ENCODE measurements around the gene MAP3K14.
"Not testable (repeated sequence)": the region's sequence is repeated elsewhere in the genome, so short reads cannot be mapped to it uniquely, and the experiment has no call there.

The MAP3K14 gene

DNA sequence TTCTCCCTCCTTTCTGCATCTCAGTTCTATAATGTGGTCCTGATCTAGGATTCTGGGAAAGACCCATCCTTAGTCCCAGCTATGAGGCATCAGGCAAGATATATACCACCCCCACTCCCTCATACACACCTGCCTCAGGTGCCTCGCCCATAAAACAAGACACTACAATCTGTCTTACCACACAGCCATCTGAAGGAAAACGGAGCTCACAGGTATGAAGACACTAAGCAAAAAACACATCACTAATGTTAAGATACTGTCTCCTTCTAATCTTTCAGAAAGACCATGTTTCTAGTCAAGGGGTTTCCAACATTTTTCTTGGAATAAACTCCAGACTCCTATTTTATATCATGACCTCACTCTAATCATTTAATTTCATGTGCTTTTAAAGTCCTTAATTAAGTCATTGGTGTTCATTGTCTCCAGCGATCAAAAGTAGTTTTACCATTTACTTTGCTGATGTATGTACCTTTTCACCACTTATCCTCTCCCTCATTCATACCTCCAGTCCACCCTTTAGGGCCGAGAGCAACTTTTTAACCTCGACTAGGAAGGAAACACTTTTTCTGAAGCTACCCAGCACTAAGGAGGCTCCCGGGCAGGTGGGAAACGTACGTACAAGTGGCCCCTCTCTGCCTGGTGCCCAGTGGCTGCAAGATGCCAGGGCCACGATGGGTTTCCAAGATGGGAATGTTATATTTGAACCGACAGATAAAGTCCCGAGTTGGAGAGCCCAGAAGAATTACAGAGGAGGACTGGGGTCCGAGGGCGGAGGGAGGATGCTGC lies 979 bp downstream of the MAP3K14 start:
- DNase-seq (ENCODE audit: low read depth): no peak

GRCh38 chr17:45314741-45315647 lies 1.8 kb downstream of the MAP3K14 start:
- no peak for DNase-seq (ENCODE audit: low read depth)

DNA sequence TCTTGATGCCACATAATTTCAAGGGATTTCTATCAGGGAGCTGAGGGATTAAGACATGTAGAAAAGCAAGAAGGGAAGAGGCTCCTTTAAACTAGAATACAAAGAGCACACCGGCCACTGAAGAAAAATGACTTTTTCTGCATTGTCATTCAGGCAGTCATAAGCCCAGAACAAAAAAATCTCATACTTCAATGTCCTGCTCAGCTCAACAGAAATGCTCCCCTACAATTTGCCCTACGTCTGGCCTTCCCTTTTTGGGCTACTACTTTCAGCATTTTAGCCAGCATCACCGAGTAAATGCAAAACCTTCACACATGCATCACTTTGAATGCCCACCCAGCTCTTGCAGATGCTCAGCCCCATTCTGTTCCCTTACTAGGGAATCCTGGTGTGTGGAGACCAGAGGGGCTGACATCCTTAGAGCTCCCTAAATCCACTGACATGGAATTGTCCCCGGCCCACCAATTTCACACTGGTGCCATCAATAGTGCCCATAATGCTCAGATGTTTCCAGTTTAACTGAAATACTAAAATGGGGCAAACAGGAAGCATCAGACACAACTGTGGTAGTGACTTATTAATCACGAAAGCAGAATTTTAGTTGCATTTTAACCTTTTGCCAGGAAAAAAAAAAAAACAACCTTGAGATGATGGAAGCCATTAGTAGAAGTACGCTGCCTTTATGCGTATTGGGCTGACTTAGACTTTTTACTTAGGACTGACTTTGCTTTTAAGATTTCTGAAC lies 2.7 kb downstream of the MAP3K14 start:
- DNase-seq (ENCODE audit: low read depth): no peak

DNA sequence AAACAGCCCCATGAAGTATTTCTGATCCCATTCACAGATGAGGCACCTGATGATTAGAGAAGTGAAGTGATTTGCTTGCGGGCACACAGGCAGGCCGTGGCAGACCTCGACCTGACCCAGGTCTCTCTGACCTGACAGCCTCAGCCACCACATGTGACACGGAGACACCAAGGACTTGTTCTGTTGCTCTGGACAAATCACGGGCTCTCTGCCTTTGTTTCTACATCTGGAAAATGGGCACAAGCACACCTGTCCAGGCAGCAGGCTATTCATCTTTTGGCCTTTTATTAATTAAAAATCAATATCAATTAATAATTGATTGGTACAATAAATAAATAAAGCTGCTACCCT lies 3.4 kb downstream of the MAP3K14 start:
- DNase-seq (ENCODE audit: low read depth): no peak

DNA sequence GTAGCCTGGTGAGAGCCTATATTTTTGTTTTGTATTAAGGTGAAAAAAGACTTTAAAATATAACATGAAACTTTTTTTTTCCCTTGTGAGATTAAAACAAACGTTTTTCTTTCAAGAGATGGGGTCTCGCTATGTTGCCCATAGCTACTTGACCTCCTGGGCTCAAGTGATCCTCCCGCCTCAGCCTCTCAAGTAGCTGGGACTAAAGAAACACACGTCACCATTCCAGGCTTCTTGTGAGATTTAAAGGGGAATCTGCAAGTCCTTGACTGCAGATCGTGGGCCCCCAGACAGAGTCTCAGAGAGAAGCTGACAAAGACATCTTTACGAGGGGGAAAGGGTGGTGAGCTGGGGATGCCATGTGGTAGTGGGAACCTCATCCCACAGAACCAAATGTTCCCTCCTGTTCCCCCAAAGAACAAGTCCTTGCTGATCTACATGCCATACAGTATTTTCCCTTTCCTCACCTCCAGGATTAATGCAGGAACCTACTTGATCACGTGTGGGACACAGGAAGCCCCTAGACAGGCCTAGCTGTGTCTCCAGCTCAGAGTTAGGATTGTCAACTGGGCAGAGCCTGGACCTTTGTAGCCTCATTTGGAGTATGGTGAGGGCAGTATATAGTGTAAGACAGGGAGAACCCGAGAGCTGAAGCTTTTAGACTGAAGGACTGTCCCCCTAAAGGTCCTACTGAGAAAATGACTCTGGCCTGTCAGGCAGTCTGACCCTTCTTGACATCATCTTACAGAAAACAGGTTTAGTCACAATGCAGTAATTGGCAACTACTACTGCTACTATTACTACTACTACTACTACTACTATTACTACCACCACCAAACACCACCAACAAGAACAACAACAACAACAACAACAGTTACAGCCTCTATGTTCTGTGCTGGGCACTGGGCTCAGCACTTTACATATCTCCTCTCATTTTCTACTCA lies 4.1 kb downstream of the MAP3K14 start:
- DNase-seq (ENCODE audit: low read depth): no peak

- no peak for DNase-seq (ENCODE audit: low read depth)
Observed at GRCh38 chr17:45311760-45312476, 4.9 kb downstream of the MAP3K14 start.

- DNase-seq (ENCODE audit: low read depth): no peak
Observed at GRCh38 chr17:45311401-45311759, 5.4 kb downstream of the MAP3K14 start.

DNA sequence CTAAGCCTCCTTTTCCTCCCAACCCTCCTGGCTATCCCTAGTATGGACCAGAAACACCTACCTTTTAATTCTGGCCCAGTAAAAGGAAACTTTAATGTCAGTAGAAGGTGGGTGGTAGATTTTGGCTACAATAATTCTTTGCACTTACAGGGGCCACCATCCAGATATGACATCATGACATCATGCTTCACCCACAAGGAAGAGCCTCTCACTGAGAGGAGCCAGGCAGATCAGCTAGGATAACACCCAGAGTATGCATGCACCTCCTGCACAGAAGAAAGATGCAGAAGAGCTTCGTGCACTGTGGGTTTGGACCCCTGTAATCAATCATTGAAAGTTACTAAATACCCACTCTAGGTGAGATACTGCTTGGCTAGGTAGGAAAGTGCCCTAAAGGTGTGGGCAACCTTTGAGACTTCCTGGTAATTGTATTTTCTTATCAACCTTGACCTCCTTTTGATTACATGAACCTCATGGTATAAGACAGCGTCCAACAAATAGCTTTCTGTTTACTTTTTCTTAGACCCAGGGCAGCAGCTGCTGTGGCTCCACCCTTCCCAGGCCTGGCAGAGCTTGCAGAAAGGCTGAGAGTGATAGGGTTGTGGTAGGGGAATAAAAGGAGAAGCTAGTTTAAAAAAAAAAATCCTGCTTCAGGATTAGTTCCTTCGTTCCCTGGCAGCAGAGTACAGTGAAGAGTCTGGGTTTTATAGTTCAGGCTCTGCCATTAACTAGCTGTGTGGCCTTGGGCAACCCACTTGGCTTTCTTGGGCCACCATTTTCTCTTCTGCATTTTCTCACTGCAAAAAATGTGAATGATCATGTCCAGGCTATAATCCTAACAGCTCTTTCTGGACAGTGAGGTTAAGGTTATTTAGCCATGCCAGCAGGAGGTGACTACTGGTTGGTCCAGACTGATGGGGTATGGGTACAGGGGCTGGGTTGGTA lies 6.2 kb downstream of the MAP3K14 start:
- no peak for DNase-seq (ENCODE audit: low read depth)

GRCh38 chr17:45309400-45309799 lies 7.4 kb downstream of the MAP3K14 start:
- DNase-seq (ENCODE audit: low read depth): no peak

DNA sequence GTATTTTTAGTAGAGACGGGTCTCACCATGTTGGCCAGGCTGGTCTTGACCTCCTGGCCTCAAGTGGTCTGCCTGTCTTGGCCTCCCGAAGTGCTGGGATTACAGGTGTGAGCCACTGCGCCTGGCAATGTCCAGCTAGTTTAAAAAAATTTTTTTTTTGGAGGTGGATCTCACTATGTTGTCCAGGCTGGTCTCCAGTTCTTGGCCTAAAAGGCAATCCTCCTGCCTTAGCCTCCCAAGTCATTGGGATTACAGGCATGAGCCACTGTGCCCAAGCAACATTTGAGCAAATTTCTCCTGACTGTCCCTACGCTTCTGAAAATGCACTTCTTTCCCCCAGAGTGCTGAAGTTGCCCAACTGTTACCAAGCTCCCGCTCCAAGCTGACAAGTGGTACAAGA lies 8.0 kb downstream of the MAP3K14 start:
- DNase-seq (ENCODE audit: low read depth): no peak

- no peak for DNase-seq (ENCODE audit: low read depth)
Observed at GRCh38 chr17:45308016-45308365, 8.8 kb downstream of the MAP3K14 start.

GRCh38 chr17:45307290-45308015 lies 9.4 kb downstream of the MAP3K14 start:
- no peak for DNase-seq (ENCODE audit: low read depth)

DNA sequence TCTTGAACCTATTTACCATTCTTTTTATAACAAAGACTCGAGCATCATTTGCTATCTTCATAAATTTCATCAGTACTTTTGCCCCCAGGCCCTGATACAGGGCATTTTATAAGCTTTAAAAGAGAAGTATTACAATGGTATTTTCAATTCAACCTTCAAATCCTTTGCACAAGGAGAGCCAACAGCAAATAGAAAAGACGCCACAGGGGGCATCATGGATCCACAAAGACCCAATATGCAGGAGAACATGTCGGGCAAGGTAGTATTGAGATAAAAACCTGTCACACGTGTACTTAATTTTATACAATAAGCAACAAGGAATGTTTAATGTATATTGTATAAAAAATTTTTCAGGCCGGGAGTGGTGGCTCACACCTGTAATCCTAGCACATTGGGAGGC lies 10.2 kb downstream of the MAP3K14 start:
- no peak for DNase-seq (ENCODE audit: low read depth)

DNA sequence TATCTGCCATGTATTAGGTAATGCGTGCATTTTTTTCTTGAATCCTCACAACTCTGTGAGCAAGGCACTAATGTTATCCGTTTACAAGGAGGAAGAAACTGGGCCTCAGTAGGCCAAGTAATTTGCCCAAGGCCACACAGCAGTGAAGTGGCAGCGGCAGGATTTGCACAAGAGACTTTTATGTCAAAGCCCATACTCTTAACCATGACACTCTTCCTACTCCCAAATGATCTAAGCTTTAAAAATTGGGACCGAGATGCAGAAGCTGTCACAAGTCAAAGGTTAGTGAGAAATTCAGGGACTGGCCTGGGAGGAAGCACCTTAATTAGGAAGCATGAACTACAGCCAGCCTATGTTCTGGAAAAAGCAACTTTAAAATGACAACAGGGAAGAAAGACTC lies 10.7 kb downstream of the MAP3K14 start:
- DNase-seq (ENCODE audit: low read depth): no peak

GRCh38 chr17:45305530-45306087 lies 11.2 kb downstream of the MAP3K14 start:
- DNase-seq (ENCODE audit: low read depth): no peak

DNA sequence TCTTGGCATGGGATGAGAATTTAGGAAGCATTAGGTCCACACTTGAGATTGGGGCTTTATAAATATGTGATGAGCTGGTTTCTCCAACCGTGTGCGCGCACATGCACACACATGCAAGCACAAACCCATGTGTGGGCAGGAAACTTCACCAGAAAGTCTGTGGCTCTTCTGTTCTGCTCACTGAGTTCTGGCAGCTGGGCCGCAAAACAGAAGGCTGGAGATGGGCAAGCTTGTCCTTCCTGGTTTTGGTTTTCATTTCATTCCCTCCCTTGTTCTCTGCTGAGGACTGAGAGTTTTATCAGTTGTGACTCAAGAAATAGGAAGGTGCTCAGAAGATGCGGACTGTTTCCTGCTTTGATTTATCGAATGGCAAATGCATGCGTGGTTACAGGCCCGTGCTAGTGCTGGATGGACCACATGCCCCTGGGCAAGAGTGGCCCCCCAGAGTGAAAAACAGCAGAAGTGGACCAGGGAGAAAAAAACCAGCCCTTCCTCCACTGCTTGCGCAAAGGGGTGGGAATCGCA lies 14.1 kb downstream of the MAP3K14 start:
- DNase-seq (ENCODE audit: low read depth): no peak

DNA sequence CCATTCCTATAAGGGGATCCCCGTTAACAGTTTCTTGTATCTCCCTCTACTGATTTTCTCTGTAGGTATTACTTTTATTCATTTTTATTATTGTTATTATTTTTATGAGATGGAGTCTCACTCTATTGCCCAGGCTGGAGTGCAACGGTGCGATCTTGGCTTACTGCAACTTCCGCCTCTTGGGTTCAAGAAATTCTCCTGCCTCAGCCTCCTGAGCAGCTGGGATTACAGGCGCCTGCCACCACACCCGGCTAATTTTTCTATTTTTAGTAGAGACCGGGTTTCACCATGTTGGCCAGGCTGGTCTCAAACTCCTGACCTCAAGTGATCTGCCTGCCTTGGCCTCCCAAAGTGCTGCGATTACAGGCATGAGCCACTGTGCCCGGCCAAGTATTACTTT lies 14.6 kb downstream of the MAP3K14 start:
- not testable (repeated sequence) for DNase-seq (ENCODE audit: low read depth)

DNA sequence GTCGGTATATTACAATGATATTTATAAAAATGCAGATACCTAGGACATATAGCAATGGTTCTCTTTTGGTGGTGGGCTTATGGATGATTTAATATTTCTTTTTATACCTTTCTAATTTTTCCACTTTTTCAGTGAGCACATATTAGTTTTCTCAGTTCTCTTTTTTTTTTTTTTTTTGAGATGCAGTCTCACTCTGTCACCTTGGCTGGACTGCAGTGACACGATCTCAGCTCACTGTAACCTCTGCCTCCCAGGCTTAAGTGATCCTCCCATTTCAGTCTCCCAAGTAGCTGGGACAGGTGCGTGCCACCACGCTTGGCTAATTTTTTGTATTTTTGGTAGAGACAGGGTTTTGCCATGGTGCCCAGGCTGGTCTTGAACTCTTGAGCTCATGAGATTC lies 15.1 kb downstream of the MAP3K14 start:
- DNase-seq (ENCODE audit: low read depth): no peak

Data from CMK (cell line).